Testis (tissue), 2 donors: ENCODE results near the gene F5.

Experiments
- CTCF ChIP-seq, 3 experiments: fragments of 450-650 bp in 2 of 3; fragments of 200-600 bp in 1 of 3; sonication (generic) in 1 of 3; IDR thresholded peaks; one replicate each; pipeline ENCODE4 v1.5.1; 2016 to 2019; ENCODE audit warnings: antibody characterized with exemption in 3 of 3, mild to moderate bottlenecking in 2 of 3, moderate library complexity in 1 of 3
- POLR2A ChIP-seq: fragments of 450-650 bp; IDR thresholded peaks from one replicate; pipeline ENCODE4 v1.6.1; 2017; ENCODE audit warnings: antibody characterized with exemption, mild to moderate bottlenecking, moderate library complexity

GRCh38 chr1:169565335-169566271 lies 20.7 kb downstream of the F5 start:
- TF ChIP-seq CTCF (IDR thresholded peaks at IDR 0.05) (no peak), POLR2A (no peak)
